Measurements from ENCODE around the gene PPIL6. TPM values are rescaled to one million over a fixed set of nuclear protein-coding genes. Genes with fewer than 3 reads are reported as not detected.

The PPIL6 gene
- not detected for polyA plus RNA-seq (2012; ENCODE audit: missing spikeins)

DNA sequence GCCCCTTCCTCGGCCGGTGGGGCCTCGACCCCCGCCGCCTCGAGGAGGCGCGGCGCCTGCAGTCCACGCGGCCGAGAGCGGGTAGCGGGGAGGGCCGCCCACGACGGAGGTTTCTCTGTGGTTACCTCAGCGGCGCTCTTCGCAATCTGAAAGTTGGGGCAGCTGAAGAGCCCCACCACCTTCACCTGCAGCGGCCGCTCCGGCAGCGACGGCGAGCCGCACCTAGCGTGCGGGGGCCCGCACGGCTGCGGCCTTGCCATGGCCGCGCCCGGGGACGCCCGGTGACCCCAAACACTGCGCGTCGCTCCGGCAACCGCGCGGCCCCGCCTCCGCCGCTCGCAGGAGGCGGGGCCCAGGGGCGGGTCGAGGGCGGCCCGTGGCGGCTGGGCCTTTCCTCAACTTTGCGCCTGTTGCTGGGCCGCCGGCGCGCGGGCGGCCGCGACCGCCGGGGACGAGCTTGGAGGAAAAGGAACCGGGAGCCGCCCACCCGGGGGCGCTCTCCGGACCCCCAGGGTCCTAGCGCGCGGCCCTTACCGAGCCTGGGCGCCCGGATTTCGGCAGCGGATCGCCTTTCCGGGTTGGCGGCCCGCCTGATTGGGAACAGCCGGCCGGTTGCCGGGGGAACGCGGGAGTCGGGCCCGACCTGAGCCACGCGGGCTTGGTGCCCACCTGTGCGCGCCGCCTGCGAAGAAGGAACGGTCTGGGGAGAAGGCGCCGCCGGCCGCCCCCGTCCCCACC lies at the start of gene PPIL6, which contains the start of gene SMPD2:
Gene PPIL6 (minus strand): TSS at position 298 of the 738 bp plus-strand sequence. CDS start 38 bp downstream, at position 260.
Gene SMPD2 (plus strand): TSS at position 394 of the 738 bp plus-strand sequence. CDS start 398 bp downstream, outside the sequence.
- FAIRE-seq (peak; percentile 90), DNase-seq (ENCODE audit: insufficient read length) (peak; percentile 86)
- TF ChIP-seq POLR2AphosphoS5 (IDR thresholded peaks at IDR 0.05; ENCODE audit: low read depth, low read length) (no peak), TAF1 (IDR thresholded peaks at IDR 0.05; ENCODE audit: borderline replicate concordance, low read depth, low read length) (peak; percentile 36; the same call in 1 of the 2 replicates), POLR2A (IDR thresholded peaks at IDR 0.05; ENCODE audit: low read depth, low read length) (peak; percentile 57; the same call in 1 of the 2 replicates)

- peak; percentile 44 for FAIRE-seq
- no peak for DNase-seq (ENCODE audit: insufficient read length)
- TF ChIP-seq POLR2AphosphoS5 (IDR thresholded peaks at IDR 0.05; ENCODE audit: low read depth, low read length) (no peak), POLR2A (IDR thresholded peaks at IDR 0.05; ENCODE audit: low read depth, low read length) (no peak), TAF1 (IDR thresholded peaks at IDR 0.05; ENCODE audit: borderline replicate concordance, low read depth, low read length) (no peak)
These were observed 47.6 kb upstream of the PPIL6 start for GRCh38 chr6:109488001-109488400.

GRCh38 chr6:109486068-109486467 lies 45.6 kb upstream of the PPIL6 start:
- FAIRE-seq (no peak), DNase-seq (ENCODE audit: insufficient read length) (no peak)
- TF ChIP-seq POLR2AphosphoS5 (IDR thresholded peaks at IDR 0.05; ENCODE audit: low read depth, low read length) (no peak), TAF1 (IDR thresholded peaks at IDR 0.05; ENCODE audit: borderline replicate concordance, low read depth, low read length) (no peak), POLR2A (IDR thresholded peaks at IDR 0.05; ENCODE audit: low read depth, low read length) (no peak)

DNA sequence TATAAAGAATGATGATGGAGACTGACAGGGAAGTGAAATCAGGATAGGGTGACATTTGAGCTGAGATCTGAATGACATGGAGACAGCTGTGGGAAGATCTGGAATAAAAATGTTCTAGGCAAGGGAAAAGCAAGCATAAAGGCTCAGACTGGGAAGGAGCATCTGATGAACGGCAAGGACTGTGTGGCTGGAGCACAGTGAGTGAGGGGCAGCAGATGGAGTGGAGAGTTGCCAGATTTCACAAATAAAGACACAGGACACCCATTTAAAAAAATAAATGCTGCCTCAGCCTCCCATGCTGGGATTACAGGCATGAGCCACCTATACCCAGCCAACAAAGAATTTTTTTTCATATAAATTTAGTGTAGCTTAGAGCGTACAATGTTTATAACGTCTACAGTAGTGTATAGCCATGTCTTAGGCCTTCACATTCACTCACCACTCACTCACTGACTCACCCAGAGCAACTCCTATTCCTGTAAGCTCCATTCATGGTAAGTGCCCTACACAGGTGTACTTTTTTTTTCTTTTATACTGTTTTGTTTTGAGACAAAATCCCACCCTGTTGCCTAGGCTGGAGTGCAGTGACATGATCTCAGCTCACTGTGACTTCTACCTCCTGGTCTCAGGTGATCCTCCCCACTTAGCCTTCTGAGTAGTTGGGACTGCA lies 45.0 kb upstream of the PPIL6 start:
- DNase-seq (ENCODE audit: insufficient read length) = no peak
- FAIRE-seq = no peak
- TF ChIP-seq TAF1 (IDR thresholded peaks at IDR 0.05; ENCODE audit: borderline replicate concordance, low read depth, low read length) (no peak), POLR2AphosphoS5 (IDR thresholded peaks at IDR 0.05; ENCODE audit: low read depth, low read length) (no peak), POLR2A (IDR thresholded peaks at IDR 0.05; ENCODE audit: low read depth, low read length) (no peak)

GRCh38 chr6:109484122-109484521 lies 43.7 kb upstream of the PPIL6 start:
- FAIRE-seq (no peak), DNase-seq (ENCODE audit: insufficient read length) (no peak)
- TF ChIP-seq TAF1 (IDR thresholded peaks at IDR 0.05; ENCODE audit: borderline replicate concordance, low read depth, low read length) = no peak
- no peak for TF ChIP-seq POLR2A (IDR thresholded peaks at IDR 0.05; ENCODE audit: low read depth, low read length)
- no peak for TF ChIP-seq POLR2AphosphoS5 (IDR thresholded peaks at IDR 0.05; ENCODE audit: low read depth, low read length)

GRCh38 chr6:109483735-109484057 lies 43.3 kb upstream of the PPIL6 start:
- TF ChIP-seq POLR2AphosphoS5 (IDR thresholded peaks at IDR 0.05; ENCODE audit: low read depth, low read length) (no peak), TAF1 (IDR thresholded peaks at IDR 0.05; ENCODE audit: borderline replicate concordance, low read depth, low read length) (no peak), POLR2A (IDR thresholded peaks at IDR 0.05; ENCODE audit: low read depth, low read length) (no peak)
- FAIRE-seq (no peak), DNase-seq (ENCODE audit: insufficient read length) (no peak)

DNA sequence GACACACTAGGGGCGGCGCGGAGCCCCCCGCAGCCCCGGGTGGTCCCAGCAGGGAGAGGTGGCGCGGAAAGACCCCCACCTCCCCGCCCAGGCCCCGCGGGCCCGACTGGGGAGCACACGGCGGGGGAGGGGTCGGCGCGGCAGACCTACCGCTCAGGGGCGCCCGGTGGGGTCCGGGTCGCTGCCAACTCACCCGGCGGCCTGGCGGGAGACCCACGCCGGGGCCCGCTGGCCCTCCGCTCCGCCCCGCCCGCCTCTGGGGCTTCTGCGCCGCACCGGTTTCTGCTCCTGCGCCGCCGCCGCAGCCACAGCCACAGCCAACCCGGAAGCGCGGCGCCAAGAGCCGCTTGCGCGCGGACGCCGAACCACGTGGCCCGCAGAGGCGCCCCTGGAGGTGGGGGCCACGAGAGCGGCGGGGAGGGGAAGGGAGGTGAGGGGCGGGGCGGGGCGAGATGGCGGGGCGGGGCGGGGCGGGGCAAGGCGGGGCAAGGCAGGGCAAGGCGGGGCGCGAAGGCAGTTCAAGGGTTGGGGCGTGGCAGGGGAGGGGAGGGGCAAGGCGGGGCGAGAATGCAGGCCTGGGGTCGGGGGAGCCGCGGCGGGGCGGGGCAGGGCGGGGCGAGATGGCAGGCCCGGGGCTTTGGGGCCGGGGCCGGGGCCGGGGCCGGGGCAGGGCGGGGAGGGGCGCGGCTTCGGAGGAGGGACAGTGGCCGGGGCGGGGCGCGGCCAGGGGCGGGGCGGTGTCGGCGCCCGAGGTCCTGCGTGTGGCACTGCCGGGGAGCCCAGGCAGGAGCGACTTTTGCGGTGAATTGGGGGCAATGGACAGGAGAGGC lies 42.7 kb upstream of the PPIL6 start, which contains the start of gene ZBTB24:
Gene ZBTB24 (minus strand): TSS at position 315 of the 830 bp plus-strand sequence. CDS start 1,193 bp downstream, outside the sequence.
- DNase-seq (ENCODE audit: insufficient read length) = peak; percentile 84
- peak; percentile 73 for FAIRE-seq
- TF ChIP-seq POLR2A (IDR thresholded peaks at IDR 0.05; ENCODE audit: low read depth, low read length) (peak; percentile 65; the same call in 1 of the 2 replicates), POLR2AphosphoS5 (IDR thresholded peaks at IDR 0.05; ENCODE audit: low read depth, low read length) (no peak), TAF1 (IDR thresholded peaks at IDR 0.05; ENCODE audit: borderline replicate concordance, low read depth, low read length) (0 out of 2 replicates have a peak, but pooled peaks have one; percentile 19)

DNA sequence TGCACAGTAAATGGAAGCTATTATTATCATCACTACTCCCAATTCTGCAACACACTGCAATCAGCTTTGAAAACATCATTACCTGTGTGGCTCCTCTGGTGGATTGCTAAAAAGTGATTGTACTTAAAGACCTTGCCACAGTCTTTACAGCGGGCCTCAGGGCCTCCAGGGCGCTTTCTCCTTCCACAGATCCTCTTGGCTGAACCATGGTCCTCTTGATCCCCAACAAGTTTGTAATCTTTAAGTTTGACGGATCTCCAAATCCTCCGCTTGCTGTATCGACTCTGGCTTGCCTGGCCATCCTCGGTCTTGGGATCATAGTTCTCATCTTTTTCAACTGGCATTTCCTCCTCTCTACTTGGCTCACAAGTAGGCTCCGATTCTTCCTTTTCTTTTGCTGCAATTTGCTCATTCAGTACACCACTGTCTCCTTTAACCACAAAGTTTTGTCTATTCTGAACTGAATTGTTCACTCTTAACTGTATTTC lies 40.6 kb upstream of the PPIL6 start:
- FAIRE-seq = no peak
- TF ChIP-seq POLR2AphosphoS5 (IDR thresholded peaks at IDR 0.05; ENCODE audit: low read depth, low read length) (no peak), TAF1 (IDR thresholded peaks at IDR 0.05; ENCODE audit: borderline replicate concordance, low read depth, low read length) (no peak), POLR2A (IDR thresholded peaks at IDR 0.05; ENCODE audit: low read depth, low read length) (no peak)

DNA sequence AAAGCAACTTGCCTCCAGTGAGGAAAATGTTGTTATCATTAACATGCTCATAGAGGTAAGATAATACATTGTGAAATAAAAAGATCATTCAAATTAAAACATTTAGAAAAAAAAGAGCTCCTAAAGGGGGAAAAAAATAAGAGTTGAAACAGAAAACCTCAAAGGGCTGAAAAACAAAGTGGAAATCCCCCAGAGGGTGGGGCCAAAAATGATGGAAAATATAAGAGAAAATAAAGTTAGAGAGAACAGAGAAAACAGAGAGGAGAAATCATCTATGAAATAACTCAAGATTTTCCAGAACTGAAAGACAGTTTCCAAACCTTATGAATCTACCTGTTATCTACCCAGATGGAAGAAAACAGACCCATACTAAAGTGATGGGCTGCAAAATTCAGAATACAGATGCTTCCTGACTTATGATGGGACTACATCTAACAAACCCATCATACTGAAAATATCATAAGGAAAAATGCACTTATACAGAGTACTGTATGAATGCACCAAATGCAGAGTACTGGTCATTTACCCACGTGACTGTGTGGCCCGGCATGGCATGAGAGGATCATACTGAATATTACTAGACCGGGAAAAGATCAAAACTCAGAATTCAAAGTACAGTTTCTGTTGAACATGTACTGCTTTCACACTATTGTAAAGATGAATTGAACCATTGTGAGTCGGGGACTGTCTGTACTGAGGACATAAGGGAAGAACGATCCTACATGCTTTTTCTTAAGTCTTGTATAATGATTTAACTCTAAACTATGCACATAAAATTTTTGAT lies 38.6 kb upstream of the PPIL6 start:
- no peak for DNase-seq (ENCODE audit: insufficient read length)
- TF ChIP-seq TAF1 (IDR thresholded peaks at IDR 0.05; ENCODE audit: borderline replicate concordance, low read depth, low read length) = no peak
- no peak for TF ChIP-seq POLR2A (IDR thresholded peaks at IDR 0.05; ENCODE audit: low read depth, low read length)
- TF ChIP-seq POLR2AphosphoS5 (IDR thresholded peaks at IDR 0.05; ENCODE audit: low read depth, low read length) = no peak
- FAIRE-seq = peak; percentile 30

More for the DNA sequence above, 40.6 kb upstream of the PPIL6 start:
- no peak for DNase-seq (ENCODE audit: insufficient read length)

GRCh38 chr6:109478222-109478805 lies 37.9 kb upstream of the PPIL6 start:
- TF ChIP-seq POLR2A (IDR thresholded peaks at IDR 0.05; ENCODE audit: low read depth, low read length) (no peak), POLR2AphosphoS5 (IDR thresholded peaks at IDR 0.05; ENCODE audit: low read depth, low read length) (no peak), TAF1 (IDR thresholded peaks at IDR 0.05; ENCODE audit: borderline replicate concordance, low read depth, low read length) (no peak)
- FAIRE-seq (no peak), DNase-seq (ENCODE audit: insufficient read length) (no peak)

Measured in GM12892 (cell line).